Limb (tissue), 2 donors: ENCODE results near the gene SUN5.

Experiments used
- DNase-seq, 2 donors: peaks; one replicate each; pipeline ENCODE4 v3.0.0-alpha.2; 2016; ENCODE audit errors: extremely low spot score in 2 of 2

The SUN5 gene

GRCh38 chr20:33026779-33027759 is 22.8 kb upstream of the SUN5 start:
- DNase-seq = no peak

GRCh38 chr20:33026072-33026778 is 22.0 kb upstream of the SUN5 start:
- no peak for DNase-seq

- no peak for DNase-seq
Measured at GRCh38 chr20:33025318-33025876, 21.2 kb upstream of the SUN5 start.

- no peak for DNase-seq
Measured at GRCh38 chr20:33024609-33025317, 20.5 kb upstream of the SUN5 start.

- no peak for DNase-seq
Measured at GRCh38 chr20:33024243-33024560, 20.0 kb upstream of the SUN5 start.

- no peak for DNase-seq
Measured at GRCh38 chr20:33023439-33024242, 19.4 kb upstream of the SUN5 start.

GRCh38 chr20:33022694-33023438 is 18.6 kb upstream of the SUN5 start:
- DNase-seq = no peak

- DNase-seq = no peak
Measured at GRCh38 chr20:33022289-33022688, 18.1 kb upstream of the SUN5 start.

- no peak for DNase-seq
Measured at GRCh38 chr20:33021879-33022278, 17.6 kb upstream of the SUN5 start.

GRCh38 chr20:33020278-33021161 is 16.3 kb upstream of the SUN5 start:
- no peak for DNase-seq

- no peak for DNase-seq
Measured at GRCh38 chr20:33019465-33020277, 15.4 kb upstream of the SUN5 start.

GRCh38 chr20:33018169-33018931 is 14.1 kb upstream of the SUN5 start:
- no peak for DNase-seq

GRCh38 chr20:33017542-33017941 is 13.3 kb upstream of the SUN5 start:
- no peak for DNase-seq

GRCh38 chr20:33016581-33017109 is 12.4 kb upstream of the SUN5 start:
- DNase-seq = no peak

- DNase-seq = no peak
Measured at GRCh38 chr20:33015700-33016580, 11.7 kb upstream of the SUN5 start.

GRCh38 chr20:33015114-33015484 is 10.9 kb upstream of the SUN5 start:
- DNase-seq = no peak
